ENCODE measurements around the gene ITM2C. TPM values are rescaled to one million over a fixed set of nuclear protein-coding genes. Genes with fewer than 3 reads are reported as not detected.

Gene ITM2C
- polyA plus RNA-seq, 1 donor (not counting 4 experiments of a cell fraction or from before 2014, with no cell fraction given) = 55.0 TPM

GRCh38 chr2:230840301-230840700, 24.4 kb upstream of the ITM2C start:
- Histone ChIP-seq H2AFZ (ENCODE audit: control insufficient read depth, low read length) (no peak overlapping the region), H3K9ac (ENCODE audit: control insufficient read depth, extremely low read depth, insufficient read depth, low read length) (no peak overlapping the region), H3K9me1 (ENCODE audit: control insufficient read depth, extremely low read depth, insufficient read depth, low read length) (no peaks in the 10 kb centered on the region), H3K27ac (ENCODE audit: control insufficient read depth, insufficient read depth, low read length) (no peak overlapping the region), H3K4me2 (ENCODE audit: control insufficient read depth, extremely low read depth, insufficient read depth, low read depth, low read length) (no peak overlapping the region), H3K9me3 (ENCODE audit: control insufficient read depth, low read depth, low read length) (no peaks in the 10 kb centered on the region), H3K79me2 (ENCODE audit: control insufficient read depth, insufficient read depth, low read length) (no peaks in the 10 kb centered on the region), H3K27me3 (ENCODE audit: control insufficient read depth, extremely low read depth, insufficient read depth, low read length) (peaks cover 3% of the 10 kb centered on the region), H4K20me1 (ENCODE audit: control insufficient read depth, extremely low read depth, insufficient read depth, low read length) (no peaks in the 10 kb centered on the region), H3K4me3 (ENCODE audit: control insufficient read depth in 2 of 3, extremely low read depth in 1 of 3, insufficient read depth in 2 of 3, low read depth in 1 of 3, low read length in 3 of 3) (no peak overlapping the region), H3K4me1 (ENCODE audit: control insufficient read depth, extremely low read depth, insufficient read depth, low read length) (no peaks in the 10 kb centered on the region), H3K36me3 (ENCODE audit: control insufficient read depth in 2 of 2, extremely low read depth in 1 of 2, insufficient read depth in 2 of 2, low read length in 2 of 2) (no peaks in the 10 kb centered on the region)
- dilution Hi-C loops (cut with MboI; ENCODE audit: extremely low pct_ligation_motif_present, low sequenced_read_pairs) = no loop called here
- TF ChIP-seq EZH2 (IDR thresholded peaks at IDR 0.05; ENCODE audit: low read length) (no peak), CTCF (optimal IDR thresholded peaks at IDR 0.05 in 1 of 3, IDR thresholded peaks at IDR 0.05 in 1 of 3, conservative IDR thresholded peaks at IDR 0.05 in 1 of 3; ENCODE audit: extremely low read depth in 1 of 3, insufficient read depth in 2 of 3, low read length in 3 of 3) (no peak)
- DNase-seq (ENCODE audit: low read depth, low spot score) (no peak), FAIRE-seq (no peak)

GRCh38 chr2:230842473-230842872, 22.3 kb upstream of the ITM2C start:
- H3K4me2 ChIP-seq (ENCODE audit: control insufficient read depth, extremely low read depth, insufficient read depth, low read depth, low read length) = no peak overlapping the region
- DNase-seq (ENCODE audit: low read depth, low spot score) (no peak), FAIRE-seq (no peak)
- no peaks in the 10 kb centered on the region for H3K9me3 ChIP-seq (ENCODE audit: control insufficient read depth, low read depth, low read length)
- no peak overlapping the region for H3K9ac ChIP-seq (ENCODE audit: control insufficient read depth, extremely low read depth, insufficient read depth, low read length)
- no peaks in the 10 kb centered on the region for H3K36me3 ChIP-seq (ENCODE audit: control insufficient read depth in 2 of 2, extremely low read depth in 1 of 2, insufficient read depth in 2 of 2, low read length in 2 of 2)
- TF ChIP-seq EZH2 (IDR thresholded peaks at IDR 0.05; ENCODE audit: low read length) (no peak), CTCF (optimal IDR thresholded peaks at IDR 0.05 in 1 of 3, IDR thresholded peaks at IDR 0.05 in 1 of 3, conservative IDR thresholded peaks at IDR 0.05 in 1 of 3; ENCODE audit: extremely low read depth in 1 of 3, insufficient read depth in 2 of 3, low read length in 3 of 3) (no peak)
- H3K4me1 ChIP-seq (ENCODE audit: control insufficient read depth, extremely low read depth, insufficient read depth, low read length) = no peaks in the 10 kb centered on the region
- H3K27me3 ChIP-seq (ENCODE audit: control insufficient read depth, extremely low read depth, insufficient read depth, low read length) = peaks cover 6% of the 10 kb centered on the region
- no peak overlapping the region for H3K27ac ChIP-seq (ENCODE audit: control insufficient read depth, insufficient read depth, low read length)
- no peaks in the 10 kb centered on the region for H3K79me2 ChIP-seq (ENCODE audit: control insufficient read depth, insufficient read depth, low read length)
- H3K4me3 ChIP-seq (ENCODE audit: control insufficient read depth in 2 of 3, extremely low read depth in 1 of 3, insufficient read depth in 2 of 3, low read depth in 1 of 3, low read length in 3 of 3) = no peak overlapping the region
- H2AFZ ChIP-seq (ENCODE audit: control insufficient read depth, low read length) = no peak overlapping the region
- no peaks in the 10 kb centered on the region for H4K20me1 ChIP-seq (ENCODE audit: control insufficient read depth, extremely low read depth, insufficient read depth, low read length)
- H3K9me1 ChIP-seq (ENCODE audit: control insufficient read depth, extremely low read depth, insufficient read depth, low read length) = no peaks in the 10 kb centered on the region
- dilution Hi-C loops (cut with MboI; ENCODE audit: extremely low pct_ligation_motif_present, low sequenced_read_pairs) = no loop called here
